GM10266 (cell line): ENCODE measurements around the gene MTHFD1L.

Experiments used
- DNase-seq: peaks from one replicate; pipeline ENCODE4 v3.0.0; 2012; ENCODE audit errors: extremely low spot score
- CTCF ChIP-seq: IDR thresholded peaks from 2 replicates; pipeline ENCODE4 v1.5.1; 2012; ENCODE audit warnings: mild to moderate bottlenecking, low read depth; ENCODE audit not compliant: control insufficient read depth, insufficient read depth; ENCODE audit errors: missing control alignments

The MTHFD1L gene

GRCh38 chr6:151143806-151144205 lies 278.3 kb downstream of the MTHFD1L start:
- no peak for DNase-seq
- no peak for TF ChIP-seq CTCF

- no peak for TF ChIP-seq CTCF
- DNase-seq = no peak
Observed at GRCh38 chr6:151147118-151147832, 281.8 kb downstream of the MTHFD1L start.

- TF ChIP-seq CTCF = no peak
- no peak for DNase-seq
Observed at GRCh38 chr6:151148111-151148510, 282.6 kb downstream of the MTHFD1L start.

- TF ChIP-seq CTCF = no peak
- DNase-seq = no peak
Observed at GRCh38 chr6:151149793-151150192, 284.3 kb downstream of the MTHFD1L start.
